Measurements from ENCODE around the gene ANKRD33B.

GRCh38 chr5:10543585-10544040, 20.3 kb upstream of the ANKRD33B start:
- TF ChIP-seq CTCF (IDR thresholded peaks at IDR 0.05) (no peak), POLR2A (IDR thresholded peaks at IDR 0.05) (no peak)

Data from upper lobe of left lung (tissue), 4 donors.